Endothelial cell of umbilical vein (primary cell): ENCODE measurements around the gene COPS9.

ENCODE experiments used
- JUN ChIP-seq: IDR thresholded peaks from 2 replicates; pipeline ENCODE4 v1.6.1; 2011; ENCODE audit warnings: borderline replicate concordance, low read depth; ENCODE audit not compliant: insufficient read length, insufficient read depth
- TF ChIP-seq, protein P1 (sequence below), 2 donors: IDR thresholded peaks; 1 replicate in 1 of 2; 2 replicates in 1 of 2; pipeline ENCODE4 v1.5.1; 2011; ENCODE audit warnings: low read length in 2 of 2, mild to moderate bottlenecking in 2 of 2, moderate library complexity in 2 of 2, control low read depth in 1 of 2, inconsistent platforms in 1 of 2, low read depth in 1 of 2; ENCODE audit not compliant: insufficient read depth in 1 of 2; ENCODE audit errors: extremely low read depth in 1 of 2
- TF ChIP-seq, protein P2 (sequence below): IDR thresholded peaks from 2 replicates; pipeline ENCODE4 v1.6.1; 2011; ENCODE audit not compliant: insufficient read depth, insufficient read length

DNA sequence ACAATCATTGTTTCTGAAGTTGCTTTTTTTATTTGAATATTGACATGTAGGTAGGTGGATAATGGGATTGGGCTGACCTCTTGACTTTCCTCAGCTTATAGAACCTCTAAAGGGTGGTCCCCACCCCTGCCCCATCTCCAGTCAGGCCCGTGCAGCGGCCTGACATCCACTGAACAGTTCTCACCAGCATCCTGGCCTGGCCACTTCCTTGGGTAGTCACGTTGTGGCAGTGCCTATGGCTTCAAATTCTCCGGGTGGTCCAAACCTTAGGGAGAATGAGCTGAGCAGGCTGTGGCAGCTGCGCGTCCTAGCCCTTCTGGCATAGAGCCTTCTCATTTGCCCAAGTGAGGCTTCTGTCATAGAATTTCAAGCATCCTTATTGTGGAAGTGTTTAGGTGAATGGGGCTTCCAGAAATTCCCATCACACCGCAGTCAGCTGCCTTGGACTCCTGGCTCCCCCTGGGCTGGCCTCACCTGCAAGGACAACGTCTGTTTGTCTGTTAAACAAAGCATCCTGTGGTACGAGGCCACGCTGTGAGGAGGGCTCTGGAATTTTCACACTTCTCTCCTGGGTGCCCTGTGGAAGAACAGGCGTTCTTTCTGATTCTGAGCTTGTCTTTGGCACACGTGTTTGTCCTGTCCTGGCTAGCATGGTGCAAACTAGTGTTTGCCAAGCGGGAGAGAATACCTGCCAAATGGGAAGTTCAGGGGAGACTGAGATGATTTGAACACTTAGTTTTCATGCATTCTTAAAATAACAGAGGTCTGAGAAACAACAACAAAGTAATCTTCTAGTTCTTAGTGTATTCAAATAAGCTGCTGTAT is 36.2 kb upstream of the COPS9 start:
- TF ChIP-seq, protein P1, sequence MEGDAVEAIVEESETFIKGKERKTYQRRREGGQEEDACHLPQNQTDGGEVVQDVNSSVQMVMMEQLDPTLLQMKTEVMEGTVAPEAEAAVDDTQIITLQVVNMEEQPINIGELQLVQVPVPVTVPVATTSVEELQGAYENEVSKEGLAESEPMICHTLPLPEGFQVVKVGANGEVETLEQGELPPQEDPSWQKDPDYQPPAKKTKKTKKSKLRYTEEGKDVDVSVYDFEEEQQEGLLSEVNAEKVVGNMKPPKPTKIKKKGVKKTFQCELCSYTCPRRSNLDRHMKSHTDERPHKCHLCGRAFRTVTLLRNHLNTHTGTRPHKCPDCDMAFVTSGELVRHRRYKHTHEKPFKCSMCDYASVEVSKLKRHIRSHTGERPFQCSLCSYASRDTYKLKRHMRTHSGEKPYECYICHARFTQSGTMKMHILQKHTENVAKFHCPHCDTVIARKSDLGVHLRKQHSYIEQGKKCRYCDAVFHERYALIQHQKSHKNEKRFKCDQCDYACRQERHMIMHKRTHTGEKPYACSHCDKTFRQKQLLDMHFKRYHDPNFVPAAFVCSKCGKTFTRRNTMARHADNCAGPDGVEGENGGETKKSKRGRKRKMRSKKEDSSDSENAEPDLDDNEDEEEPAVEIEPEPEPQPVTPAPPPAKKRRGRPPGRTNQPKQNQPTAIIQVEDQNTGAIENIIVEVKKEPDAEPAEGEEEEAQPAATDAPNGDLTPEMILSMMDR (IDR thresholded peaks at IDR 0.05; ENCODE audit: extremely low read depth in 1 of 2, insufficient read depth in 1 of 2, low read depth in 1 of 2, low read length in 2 of 2) = no peak
- TF ChIP-seq JUN = no peak
- TF ChIP-seq, protein P2, sequence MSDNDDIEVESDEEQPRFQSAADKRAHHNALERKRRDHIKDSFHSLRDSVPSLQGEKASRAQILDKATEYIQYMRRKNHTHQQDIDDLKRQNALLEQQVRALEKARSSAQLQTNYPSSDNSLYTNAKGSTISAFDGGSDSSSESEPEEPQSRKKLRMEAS = no peak
